ENCODE measurements around the gene MOB4. TPM values are rescaled to one million over a fixed set of nuclear protein-coding genes. Genes with fewer than 3 reads are reported as not detected.
"Not testable (repeated sequence)": the region's sequence is repeated elsewhere in the genome, so short reads cannot be mapped to it uniquely, and the experiment has no call there.

MOB4 gene
- polyA plus RNA-seq, 4 donors: 35.5 to 58.7 (median 47.3) TPM

- no peak for DNase-seq (ENCODE audit: low read depth in 4 of 4, low spot score in 2 of 4)
Measured at GRCh38 chr2:197506658-197507057, 9.2 kb upstream of the MOB4 start.

- DNase-seq (ENCODE audit: low read depth in 4 of 4, low spot score in 2 of 4): no peak
Measured at GRCh38 chr2:197513915-197514314, 2.0 kb upstream of the MOB4 start.

GRCh38 chr2:197514754-197515153 lies 1.1 kb upstream of the MOB4 start:
- DNase-seq (ENCODE audit: low read depth in 4 of 4, low spot score in 2 of 4): no peak

- DNase-seq (ENCODE audit: low read depth in 4 of 4, low spot score in 2 of 4): peak in 2 of 4 donors; percentile 37 to 64
Measured at GRCh38 chr2:197515315-197515738, 539 bp upstream of the MOB4 start.

GRCh38 chr2:197516393-197516761 lies 511 bp downstream of the MOB4 start:
- DNase-seq (ENCODE audit: low read depth in 4 of 4, low spot score in 2 of 4): peak in 1 of 4 donors; percentile 34

- DNase-seq (ENCODE audit: low read depth in 4 of 4, low spot score in 2 of 4): no peak
Measured at GRCh38 chr2:197517150-197517549, 1.3 kb downstream of the MOB4 start.

- DNase-seq (ENCODE audit: low read depth in 4 of 4, low spot score in 2 of 4): no peak
Measured at GRCh38 chr2:197538412-197538811, 22.5 kb downstream of the MOB4 start.

- no peak for DNase-seq (ENCODE audit: low read depth in 4 of 4, low spot score in 2 of 4)
Measured at GRCh38 chr2:197539734-197540133, 23.9 kb downstream of the MOB4 start.

- no peak for DNase-seq (ENCODE audit: low read depth in 4 of 4, low spot score in 2 of 4)
Measured at GRCh38 chr2:197543206-197543605, 27.3 kb downstream of the MOB4 start.

GRCh38 chr2:197547163-197547900 lies 31.5 kb downstream of the MOB4 start:
- DNase-seq (ENCODE audit: low read depth in 4 of 4, low spot score in 2 of 4): no peak

- no peak for DNase-seq (ENCODE audit: low read depth in 4 of 4, low spot score in 2 of 4)
Measured at GRCh38 chr2:197548582-197548981, 32.7 kb downstream of the MOB4 start.

GRCh38 chr2:197551260-197551659 lies 35.4 kb downstream of the MOB4 start:
- DNase-seq (ENCODE audit: low read depth in 4 of 4, low spot score in 2 of 4): not testable (repeated sequence)

- DNase-seq (ENCODE audit: low read depth in 4 of 4, low spot score in 2 of 4): no peak
Measured at GRCh38 chr2:197555467-197555866, 39.6 kb downstream of the MOB4 start.

GRCh38 chr2:197556456-197556855 lies 40.6 kb downstream of the MOB4 start:
- DNase-seq (ENCODE audit: low read depth in 4 of 4, low spot score in 2 of 4): no peak

GRCh38 chr2:197558393-197558792 lies 42.5 kb downstream of the MOB4 start:
- DNase-seq (ENCODE audit: low read depth in 4 of 4, low spot score in 2 of 4): no peak

GRCh38 chr2:197559681-197560080 lies 43.8 kb downstream of the MOB4 start:
- DNase-seq (ENCODE audit: low read depth in 4 of 4, low spot score in 2 of 4): no peak

GRCh38 chr2:197560146-197560665 lies 44.3 kb downstream of the MOB4 start:
- DNase-seq (ENCODE audit: low read depth in 4 of 4, low spot score in 2 of 4): no peak

- DNase-seq (ENCODE audit: low read depth in 4 of 4, low spot score in 2 of 4): no peak
Measured at GRCh38 chr2:197571627-197572271, 55.9 kb downstream of the MOB4 start.

GRCh38 chr2:197573608-197574007 lies 57.7 kb downstream of the MOB4 start:
- no peak for DNase-seq (ENCODE audit: low read depth in 4 of 4, low spot score in 2 of 4)

- no peak for DNase-seq (ENCODE audit: low read depth in 4 of 4, low spot score in 2 of 4)
Measured at GRCh38 chr2:197575987-197576386, 60.1 kb downstream of the MOB4 start.

- DNase-seq (ENCODE audit: low read depth in 4 of 4, low spot score in 2 of 4): no peak
Measured at GRCh38 chr2:197576631-197577030, 60.8 kb downstream of the MOB4 start.

GRCh38 chr2:197577446-197577845 lies 61.6 kb downstream of the MOB4 start:
- DNase-seq (ENCODE audit: low read depth in 4 of 4, low spot score in 2 of 4): no peak

All from left renal cortex interstitium (tissue), 4 donors.